H1 (cell line): ENCODE measurements around the gene GPR83. TPM values are rescaled to one million over a fixed set of nuclear protein-coding genes. Genes with fewer than 3 reads are reported as not detected.

ENCODE experiments used
- CTCF ChIA-PET: fragments of 300-600 bp; sonication (Branson Sonifier 250); formaldehyde crosslinking; loops from one replicate; lab custom pipeline; 2021; ENCODE audit not compliant: partially characterized antibody; lab: Charles Lee
- POLR2A ChIA-PET: fragments of 300-600 bp; sonication (Branson Sonifier 250); formaldehyde crosslinking; loops from one replicate; lab custom pipeline; 2021; ENCODE audit warnings: inconsistent platforms; ENCODE audit not compliant: partially characterized antibody; lab: Charles Lee
- DNase-seq, 2 experiments: peaks; one replicate each; pipeline versions ENCODE4 v3.0.0 to v3.0.0-alpha.2; 2010 to 2022; ENCODE audit warnings: low spot score in 2 of 2, low read depth in 1 of 2, mixed read lengths in 1 of 2
- FAIRE-seq: peaks from 2 replicates; lab custom pipeline; 2011; peaks lifted over from hg19 to GRCh38; lab: Jason Lieb, UNC
- H2AFZ ChIP-seq: 2 replicates; pipeline ENCODE4 v1.8.1; 2012; ENCODE audit warnings: low read length, inconsistent platforms
- H2AK5ac ChIP-seq: 2 replicates; pipeline ENCODE4 v1.6.1; 2013; ENCODE audit warnings: low read depth, low read length
- H2BK120ac ChIP-seq: replicated peaks from 2 replicates; pipeline ENCODE3; 2013; ENCODE audit warnings: low read depth, low read length, inconsistent platforms
- H2BK12ac ChIP-seq: 2 replicates; pipeline ENCODE4 v1.6.1; 2013; ENCODE audit warnings: low read depth, low read length
- H2BK15ac ChIP-seq: 2 replicates; pipeline ENCODE4 v1.6.1; 2013; ENCODE audit warnings: low read length
- H2BK20ac ChIP-seq: 2 replicates; pipeline ENCODE4 v1.6.1; 2013; ENCODE audit warnings: low read length
- H2BK5ac ChIP-seq: 2 replicates; pipeline ENCODE4 v1.6.1; 2013; ENCODE audit warnings: low read depth, low read length
- H3K14ac ChIP-seq: 2 replicates; pipeline ENCODE4 v1.6.1; 2013; ENCODE audit warnings: inconsistent platforms; ENCODE audit not compliant: insufficient read length
- H3K18ac ChIP-seq: 2 replicates; pipeline ENCODE4 v1.6.1; 2013; ENCODE audit warnings: low read length; ENCODE audit errors: extremely low read depth
- H3K23ac ChIP-seq: 2 replicates; pipeline ENCODE4 v1.6.1; 2013; ENCODE audit warnings: inconsistent platforms; ENCODE audit not compliant: insufficient read length
- H3K23me2 ChIP-seq: 2 replicates; pipeline ENCODE4 v1.6.1; 2013; ENCODE audit warnings: low read depth, low read length
- H3K27ac ChIP-seq: 2 replicates; pipeline ENCODE4 v1.6.1; 2011; ENCODE audit warnings: low read depth, low read length, inconsistent platforms
- H3K27me3 ChIP-seq, 4 experiments: replicated peaks in 1 of 4; 1 replicate in 1 of 4; 2 replicates in 3 of 4; pipeline versions ENCODE4 v1.6.1 to v1.8.1; 2011 to 2013; ENCODE audit warnings: low read length in 3 of 4, mild to moderate bottlenecking in 3 of 4, inconsistent platforms in 2 of 4, mixed read lengths in 2 of 4, moderate library complexity in 1 of 4; ENCODE audit not compliant: control insufficient read depth in 3 of 4, insufficient read depth in 3 of 4; ENCODE audit errors: extremely low read depth in 1 of 4
- H3K36me3 ChIP-seq, 4 experiments: 2 replicates each; pipeline versions ENCODE4 v1.6.1 to v1.8.1; 2011 to 2013; ENCODE audit warnings: mild to moderate bottlenecking in 4 of 4, low read length in 3 of 4, moderate library complexity in 2 of 4, control low read depth in 1 of 4, inconsistent platforms in 1 of 4; ENCODE audit not compliant: insufficient read depth in 4 of 4, control insufficient read depth in 2 of 4
- H3K4ac ChIP-seq: replicated peaks from 2 replicates; pipeline ENCODE3; 2013; ENCODE audit warnings: low read length, low read depth, mixed read lengths, inconsistent platforms; ENCODE audit not compliant: insufficient read length
- H3K4me1 ChIP-seq, 4 experiments: replicated peaks in 1 of 4; 1 replicate in 1 of 4; 2 replicates in 3 of 4; pipeline versions ENCODE4 v1.6.1 to v1.8.1; 2011 to 2013; ENCODE audit warnings: low read length in 3 of 4, inconsistent platforms in 2 of 4, mixed read lengths in 1 of 4; ENCODE audit not compliant: insufficient read depth in 4 of 4, control insufficient read depth in 3 of 4
- H3K4me2 ChIP-seq, 2 experiments: 2 replicates each; pipeline versions ENCODE4 v1.6.1 to v1.8.1; 2011 to 2013; ENCODE audit warnings: low read depth in 2 of 2, low read length in 2 of 2, control low read depth in 1 of 2, inconsistent platforms in 1 of 2, mild to moderate bottlenecking in 1 of 2; ENCODE audit not compliant: insufficient read depth in 1 of 2
- H3K4me3 ChIP-seq, 4 experiments: fragments of 200-600, 300-600 bp in 1 of 4; sonication (generic), shearing (Covaris generic), sonication (Bioruptor Twin) in 1 of 4; 2 replicates each; pipeline versions ENCODE4 v1.5.1 to v1.8.1; 2011 to 2016; ENCODE audit warnings: low read length in 4 of 4, low read depth in 3 of 4, control low read depth in 2 of 4, inconsistent platforms in 2 of 4, mild to moderate bottlenecking in 2 of 4, mixed read lengths in 1 of 4, moderate library complexity in 1 of 4; ENCODE audit not compliant: insufficient read depth in 2 of 4; ENCODE audit errors: extremely low read depth in 1 of 4
- H3K56ac ChIP-seq: replicated peaks from 2 replicates; pipeline ENCODE3; 2013; ENCODE audit warnings: low read depth, mild to moderate bottlenecking, mixed read lengths, low read length, inconsistent platforms; ENCODE audit not compliant: insufficient read length
- H3K79me1 ChIP-seq: 2 replicates; pipeline ENCODE4 v1.6.1; 2013; ENCODE audit warnings: low read depth, low read length, control low read depth
- H3K79me2 ChIP-seq, 2 experiments: 2 replicates each; pipeline versions ENCODE4 v1.6.1 to v1.8.1; 2012 to 2013; ENCODE audit warnings: low read length in 2 of 2, mild to moderate bottlenecking in 2 of 2, inconsistent platforms in 1 of 2; ENCODE audit not compliant: insufficient read depth in 2 of 2, control insufficient read depth in 1 of 2
- H3K9ac ChIP-seq, 4 experiments: replicated peaks in 1 of 4; 1 replicate in 1 of 4; 2 replicates in 3 of 4; pipeline versions ENCODE4 v1.6.1 to v1.8.1; 2011 to 2013; ENCODE audit warnings: low read depth in 3 of 4, low read length in 3 of 4, control low read depth in 2 of 4, mild to moderate bottlenecking in 2 of 4, moderate library complexity in 2 of 4, inconsistent platforms in 1 of 4; ENCODE audit errors: extremely low read depth in 1 of 4
- H3K9me3 ChIP-seq, 2 experiments: 2 replicates each; pipeline versions ENCODE4 v1.6.1 to v1.8.1; 2012 to 2013; ENCODE audit warnings: mild to moderate bottlenecking in 2 of 2, moderate library complexity in 2 of 2, control low read depth in 1 of 2, inconsistent platforms in 1 of 2, low read depth in 1 of 2, low read length in 1 of 2, mixed read lengths in 1 of 2; ENCODE audit not compliant: insufficient read depth in 2 of 2
- H4K20me1 ChIP-seq, 2 experiments: replicated peaks in 1 of 2; 2 replicates each; pipeline versions ENCODE3 to v1.8.1; 2011 to 2013; ENCODE audit warnings: inconsistent platforms in 2 of 2, low read length in 2 of 2, mild to moderate bottlenecking in 1 of 2; ENCODE audit not compliant: insufficient read depth in 2 of 2, control insufficient read depth in 1 of 2
- H4K5ac ChIP-seq: 2 replicates; pipeline ENCODE4 v1.6.1; 2013; ENCODE audit warnings: low read length, low read depth, mixed read lengths, inconsistent platforms; ENCODE audit not compliant: insufficient read length
- H4K8ac ChIP-seq: 2 replicates; pipeline ENCODE4 v1.8.0; 2013; ENCODE audit warnings: mild to moderate bottlenecking, moderate library complexity, low read length, inconsistent platforms; ENCODE audit not compliant: insufficient read depth; ENCODE audit errors: extremely low read depth
- H4K91ac ChIP-seq: replicated peaks from 2 replicates; pipeline ENCODE3; 2013; ENCODE audit warnings: low read length, mixed read lengths, inconsistent platforms; ENCODE audit not compliant: insufficient read length
- KDM1A ChIP-seq: fragments of 200-600, 300-600 bp; sonication (generic); IDR thresholded peaks from 2 replicates; pipeline ENCODE4 v1.7.1; 2016; ENCODE audit warnings: mild to moderate bottlenecking, low read length, borderline replicate concordance
- SIRT6 ChIP-seq: IDR thresholded peaks from one replicate; pipeline ENCODE4 v1.7.1; 2012; ENCODE audit warnings: low read length, inconsistent platforms
- WGBS, 2 experiments: shearing (Covaris generic) in 1 of 2; methylation state at CpG; one replicate each; pipeline versions ENCODE4 v1.1.6 to v1.1.7; 2013 to 2015; ENCODE audit warnings: low lambda C conversion rate in 2 of 2, mixed read lengths in 2 of 2, inconsistent platforms in 1 of 2, low coverage in 1 of 2, missing lambda C conversion rate in 1 of 2; ENCODE audit not compliant: insufficient replicate concordance in 2 of 2, insufficient coverage in 1 of 2, insufficient read length in 1 of 2; ENCODE audit errors: extremely low coverage in 1 of 2, missing lambda C conversion rate in 1 of 2; 5-methylcytosine and 5-hydroxymethylcytosine counted together
- polyA plus RNA-seq, 7 experiments: library from polyadenylated mRNA; depleted of rRNA in 3 of 7; stranded (reverse) in 5 of 7; unstranded in 2 of 7; fragments of >200 nt in 5 of 7; fragments of 200-250 nt in 2 of 7; gene quantifications; 1 replicate in 5 of 7; 2 replicates in 1 of 7; 4 replicates in 1 of 7; pipeline versions ENCODE4 v1.2.1 to v1.2.3, GENCODE V29; 2011 to 2013; ENCODE audit warnings: missing spikeins in 2 of 7, mixed read lengths in 2 of 7
- total RNA-seq: library from RNA; stranded (reverse); fragmentation: NEBNext Ultra II Directional; extraction: Animal tissue kit (Norgen Biotek cat#: 25700); gene quantifications from 2 replicates; pipeline ENCODE4 v1.2.1, GENCODE V29; 2021

The GPR83 gene
- total and polyA plus RNA-seq, 2 of the 8 experiments (the other 6 are each of a cell fraction or from before 2014, with no cell fraction given) = 0.30 to 1.5 TPM

DNA sequence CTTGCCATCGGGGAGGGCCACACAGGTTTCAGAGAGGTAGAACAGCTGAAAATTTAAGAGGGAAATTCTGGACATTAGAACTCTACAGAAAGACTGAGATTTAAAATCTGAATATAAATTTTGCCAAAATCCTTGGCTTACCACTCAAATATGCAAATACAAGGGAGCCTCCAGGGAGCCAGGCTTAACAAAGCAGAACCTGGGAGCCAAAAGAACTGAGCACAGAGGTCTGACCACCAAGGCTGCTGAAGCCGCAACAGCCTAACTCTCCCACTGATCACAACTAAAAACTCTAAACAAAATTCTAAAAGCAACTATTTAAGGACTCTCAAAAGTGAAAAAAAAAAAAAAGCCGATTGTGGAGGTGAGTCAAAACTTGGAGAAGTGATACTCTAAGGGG is 62.6 kb downstream of the GPR83 start:
- Histone ChIP-seq H3K23me2 (no peaks in the 10 kb centered on the region), H4K8ac (no peak overlapping the region), H2BK12ac (no peak overlapping the region), H4K20me1 (no peaks in the 10 kb centered on the region), H3K56ac (no peak overlapping the region), H2BK5ac (no peak overlapping the region), H2BK120ac (no peak overlapping the region), H3K27me3 (no peaks in the 10 kb centered on the region), H4K5ac (no peak overlapping the region), H3K79me1 (no peaks in the 10 kb centered on the region), H2AK5ac (no peak overlapping the region), H2BK15ac (no peak overlapping the region), H3K14ac (no peak overlapping the region), H3K9ac (no peak overlapping the region), H3K4me1 (no peaks in the 10 kb centered on the region), H3K18ac (no peak overlapping the region), H3K4me2 (no peak overlapping the region), H3K4me3 (no peak overlapping the region), H2BK20ac (no peak overlapping the region), H4K91ac (no peak overlapping the region), H3K23ac (no peak overlapping the region), H3K4ac (no peak overlapping the region), H3K9me3 (no peaks in the 10 kb centered on the region), H2AFZ (no peak overlapping the region), H3K79me2 (no peaks in the 10 kb centered on the region), H3K27ac (no peak overlapping the region), H3K36me3 (no peaks in the 10 kb centered on the region)
- no peak for TF ChIP-seq KDM1A
- no peak for TF ChIP-seq SIRT6
- WGBS, 2 experiments = 87% methylated on average over 3 of the region's 3 CpGs; no CpG with 5 or more reads in 1 of the 2 experiments
- CTCF ChIA-PET = interaction anchor here (1.4 to 1.6 kb wide), 2 partner anchors 12 to 33 kb away, joined by 3 read pairs; no protein-coding TSS in a partner anchor
- no peak for DNase-seq
- POLR2A ChIA-PET = no interaction called here
- FAIRE-seq = no peak
